ENCODE measurements around the gene MYO7B. TPM values are rescaled to one million over a fixed set of nuclear protein-coding genes. Genes with fewer than 3 reads are reported as not detected.

The MYO7B gene
- total RNA-seq, 1 donor from 2014 or later: 3.0 TPM

DNA sequence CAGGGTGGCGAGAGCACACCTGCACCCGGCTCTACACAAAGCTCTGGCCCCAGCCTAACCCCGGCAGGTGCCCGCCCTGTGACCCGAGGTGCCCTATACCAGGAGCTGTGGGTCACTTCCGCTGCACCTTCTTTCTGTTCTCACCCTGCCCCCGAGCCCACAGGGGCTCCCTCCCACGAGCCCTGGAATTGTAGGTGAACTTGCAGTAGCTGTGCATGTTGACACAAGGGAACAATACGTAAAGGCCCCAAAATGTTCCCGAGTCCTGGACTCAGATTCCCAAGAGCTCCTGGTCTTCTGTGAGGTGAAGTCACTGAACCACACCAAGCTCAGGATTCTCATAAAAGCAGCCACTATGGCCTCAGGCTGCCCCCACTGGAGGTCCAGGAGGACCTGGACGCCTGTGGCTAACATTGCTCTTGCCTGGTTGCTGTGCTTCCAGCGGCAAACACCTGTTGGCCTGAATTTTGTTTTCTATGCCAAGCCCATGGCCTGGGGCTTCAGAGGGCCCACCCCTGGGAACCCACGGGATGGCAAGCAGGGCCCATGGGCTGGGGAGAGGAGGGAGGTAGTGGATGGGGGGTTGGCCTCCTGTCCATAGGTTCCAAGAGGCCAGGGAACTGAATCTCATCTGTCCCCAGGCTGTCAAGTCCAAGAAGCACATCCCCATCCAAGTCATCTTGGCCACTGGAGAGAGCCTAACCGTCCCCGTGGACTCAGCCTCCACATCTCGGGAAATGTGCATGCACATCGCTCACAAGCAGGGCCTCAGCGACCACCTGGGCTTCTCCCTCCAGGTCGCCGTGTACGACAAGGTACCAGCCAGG, 87.3 kb downstream of the MYO7B start:
- H3K27me3 Mint-ChIP-seq: no peaks in the 10 kb centered on the region
- no peaks in the 10 kb centered on the region for H3K9me3 Mint-ChIP-seq
- no peak overlapping the region for H3K4me3 Mint-ChIP-seq
- peaks cover 78% of the 10 kb centered on the region for H3K4me1 Mint-ChIP-seq
- ChIA-PET POLR2A (interaction anchor here (1.2 kb wide), 1 partner anchor 9 kb away, joined by 3 read pairs; no protein-coding TSS in a partner anchor), CTCF (interaction anchor here (1.1 to 2.7 kb wide), 2 partner anchors 12 to 32 kb away, joined by 3 to 15 read pairs; no protein-coding TSS in a partner anchor)
- DNase-seq (peak; percentile 14), ATAC-seq (ENCODE audit: low read depth) (no peak)
- no peaks in the 10 kb centered on the region for H3K36me3 Mint-ChIP-seq (ENCODE audit: low read depth)
- H3K27ac Mint-ChIP-seq: no peak overlapping the region
- intact Hi-C loops (cut with micrococcal nuclease): no loop called here
- TF ChIP-seq, protein P1, sequence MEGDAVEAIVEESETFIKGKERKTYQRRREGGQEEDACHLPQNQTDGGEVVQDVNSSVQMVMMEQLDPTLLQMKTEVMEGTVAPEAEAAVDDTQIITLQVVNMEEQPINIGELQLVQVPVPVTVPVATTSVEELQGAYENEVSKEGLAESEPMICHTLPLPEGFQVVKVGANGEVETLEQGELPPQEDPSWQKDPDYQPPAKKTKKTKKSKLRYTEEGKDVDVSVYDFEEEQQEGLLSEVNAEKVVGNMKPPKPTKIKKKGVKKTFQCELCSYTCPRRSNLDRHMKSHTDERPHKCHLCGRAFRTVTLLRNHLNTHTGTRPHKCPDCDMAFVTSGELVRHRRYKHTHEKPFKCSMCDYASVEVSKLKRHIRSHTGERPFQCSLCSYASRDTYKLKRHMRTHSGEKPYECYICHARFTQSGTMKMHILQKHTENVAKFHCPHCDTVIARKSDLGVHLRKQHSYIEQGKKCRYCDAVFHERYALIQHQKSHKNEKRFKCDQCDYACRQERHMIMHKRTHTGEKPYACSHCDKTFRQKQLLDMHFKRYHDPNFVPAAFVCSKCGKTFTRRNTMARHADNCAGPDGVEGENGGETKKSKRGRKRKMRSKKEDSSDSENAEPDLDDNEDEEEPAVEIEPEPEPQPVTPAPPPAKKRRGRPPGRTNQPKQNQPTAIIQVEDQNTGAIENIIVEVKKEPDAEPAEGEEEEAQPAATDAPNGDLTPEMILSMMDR (IDR thresholded peaks at IDR 0.05): no peak

DNA sequence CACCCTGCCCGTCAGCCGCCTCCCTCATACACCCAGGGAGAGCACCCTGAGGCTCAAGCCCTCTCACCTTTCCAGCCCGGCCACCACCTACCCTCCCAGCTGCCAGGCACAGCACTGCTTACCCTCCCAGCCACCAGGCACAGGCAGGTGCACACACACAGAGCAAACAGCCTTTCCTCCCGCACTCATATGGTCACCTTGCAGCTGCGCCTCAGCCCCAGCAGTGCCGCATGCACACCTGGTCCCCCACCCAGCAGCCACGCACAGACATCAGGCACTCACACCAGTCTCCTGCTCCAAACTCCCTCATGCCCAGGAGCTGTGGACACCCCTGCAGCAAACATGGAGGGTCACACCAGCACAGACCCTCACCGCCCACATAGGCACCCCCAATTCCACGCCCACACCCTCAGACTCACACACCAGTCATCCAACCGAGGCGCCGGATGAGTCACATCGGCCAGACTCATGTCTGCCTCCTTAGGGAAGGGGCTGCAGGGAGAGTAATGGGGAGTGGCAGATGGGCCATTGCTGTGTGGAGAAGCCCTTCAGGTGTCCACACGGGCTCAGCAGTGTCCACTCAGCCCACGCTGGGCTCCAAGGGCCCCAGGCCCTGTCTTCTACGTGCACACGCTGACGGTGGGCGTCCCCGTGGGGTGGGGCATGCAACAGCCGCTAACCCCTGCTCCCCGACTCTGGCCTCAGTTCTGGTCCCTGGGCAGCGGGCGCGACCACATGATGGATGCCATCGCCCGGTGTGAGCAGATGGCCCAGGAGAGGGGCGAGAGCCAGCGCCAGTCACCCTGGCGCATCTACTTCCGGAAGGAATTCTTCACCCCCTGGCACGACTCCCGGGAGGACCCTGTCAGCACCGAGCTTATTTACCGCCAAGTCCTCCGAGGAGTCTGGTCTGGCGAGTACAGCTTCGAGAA, 88.2 kb downstream of the MYO7B start:
- peak; percentile 16 for DNase-seq
- no peaks in the 10 kb centered on the region for H3K27me3 Mint-ChIP-seq

DNA sequence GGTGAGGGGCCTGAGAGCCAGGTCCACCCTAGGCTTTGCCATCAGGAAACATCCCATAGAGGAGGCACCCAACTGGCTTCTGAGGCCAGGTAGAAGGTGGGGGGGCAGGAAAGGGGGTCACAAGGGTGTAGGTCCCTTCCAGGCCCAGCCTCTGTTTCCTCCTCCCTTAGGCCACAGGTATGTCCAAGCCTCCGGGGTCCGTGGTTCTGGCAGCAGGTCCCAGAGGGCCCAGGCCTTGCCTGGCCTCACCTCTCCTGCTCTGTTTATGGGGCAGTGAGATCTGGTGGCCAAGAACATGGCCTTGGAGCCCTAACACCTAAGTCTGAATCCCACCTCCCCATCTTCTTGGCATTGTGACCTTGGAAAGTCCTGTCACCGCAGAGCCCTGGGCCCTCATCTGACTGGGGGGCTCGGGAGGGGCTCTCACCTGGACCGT, 88.9 kb downstream of the MYO7B start:
- CTCF ChIA-PET: interaction anchor here (1.2 kb wide), 1 partner anchor 33 kb away, joined by 3 read pairs; no protein-coding TSS in a partner anchor
- H3K27me3 Mint-ChIP-seq: no peaks in the 10 kb centered on the region
- DNase-seq (no peak), ATAC-seq (ENCODE audit: low read depth) (no peak)
- peaks cover 81% of the 10 kb centered on the region for H3K4me1 Mint-ChIP-seq
- POLR2A ChIA-PET: no interaction called here
- intact Hi-C loops (cut with micrococcal nuclease): no loop called here
- H3K27ac Mint-ChIP-seq: no peak overlapping the region
- no peaks in the 10 kb centered on the region for H3K36me3 Mint-ChIP-seq (ENCODE audit: low read depth)
- no peak overlapping the region for H3K4me3 Mint-ChIP-seq
- TF ChIP-seq, protein P1 (IDR thresholded peaks at IDR 0.05): no peak
- H3K9me3 Mint-ChIP-seq: no peaks in the 10 kb centered on the region

More for the DNA sequence above, 88.2 kb downstream of the MYO7B start:
- no peak for ATAC-seq (ENCODE audit: low read depth)
- intact Hi-C loops (cut with micrococcal nuclease): no loop called here
- Mint-ChIP-seq H3K27ac (peak overlapping the region; percentile 32), H3K4me1 (peaks cover 79% of the 10 kb centered on the region), H3K4me3 (no peak overlapping the region), H3K36me3 (ENCODE audit: low read depth) (no peaks in the 10 kb centered on the region), H3K9me3 (no peaks in the 10 kb centered on the region)
- POLR2A ChIA-PET: interaction anchor here (1.2 kb wide), 1 partner anchor 10 kb away, joined by 3 read pairs; no protein-coding TSS in a partner anchor
- TF ChIP-seq, protein P1 (IDR thresholded peaks at IDR 0.05): no peak
- CTCF ChIA-PET: interaction anchor here (1.2 kb wide), 1 partner anchor 33 kb away, joined by 3 read pairs; no protein-coding TSS in a partner anchor

DNA sequence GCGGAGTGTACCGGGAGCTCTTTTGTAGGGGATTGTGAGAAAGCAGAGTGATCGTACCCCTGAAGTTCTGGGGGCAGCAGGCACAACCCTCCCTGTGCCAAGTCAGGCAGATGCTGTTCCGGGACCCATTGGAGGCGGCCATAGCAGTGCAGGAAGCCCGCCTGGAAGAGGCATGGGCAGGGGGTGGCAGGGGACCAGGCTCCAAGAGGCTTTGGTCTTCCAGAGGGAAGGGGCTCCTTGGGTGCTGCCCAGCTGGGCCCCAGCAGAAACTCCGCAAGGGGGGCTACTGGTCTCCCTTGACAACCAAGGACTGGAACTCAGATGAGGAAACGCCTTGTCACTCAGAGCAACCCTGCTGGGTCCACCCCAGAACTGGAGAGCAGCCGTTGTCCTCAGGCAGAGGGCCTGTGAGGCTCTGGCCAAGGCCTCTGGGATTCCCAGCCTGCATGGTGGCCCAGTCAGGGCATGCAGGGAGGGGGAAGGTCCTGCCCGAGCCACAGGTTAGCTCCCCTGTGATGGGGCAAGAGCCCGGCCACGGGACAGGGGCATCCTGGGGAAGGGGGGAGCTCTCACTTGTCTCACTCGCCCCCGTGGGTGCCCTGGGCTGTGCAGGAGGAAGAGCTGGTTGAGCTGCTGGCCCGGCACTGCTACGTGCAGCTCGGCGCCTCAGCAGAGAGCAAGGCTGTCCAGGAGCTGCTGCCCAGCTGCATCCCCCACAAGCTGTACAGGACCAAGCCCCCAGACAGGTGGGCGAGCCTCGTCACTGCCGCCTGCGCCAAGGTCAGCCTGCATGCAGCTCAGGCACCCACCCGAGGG, 89.5 kb downstream of the MYO7B start:
- ChIA-PET CTCF (interaction anchor here (1.2 kb wide), 1 partner anchor 34 kb away, joined by 3 read pairs; no protein-coding TSS in a partner anchor), POLR2A (no interaction called here)
- ATAC-seq (ENCODE audit: low read depth) (no peak), DNase-seq (peak; percentile 16)
- Mint-ChIP-seq H3K27me3 (no peaks in the 10 kb centered on the region), H3K36me3 (ENCODE audit: low read depth) (no peaks in the 10 kb centered on the region), H3K27ac (no peak overlapping the region), H3K4me1 (peaks cover 81% of the 10 kb centered on the region), H3K4me3 (no peak overlapping the region), H3K9me3 (no peaks in the 10 kb centered on the region)
- intact Hi-C loops (cut with micrococcal nuclease): no loop called here
- TF ChIP-seq, protein P1 (IDR thresholded peaks at IDR 0.05): no peak

All from activated B cell treated with CpG ODN at 0.5 μM for 24 hours (primary cell).